ENCODE data around the gene PEAK3. TPM values are rescaled to one million over a fixed set of nuclear protein-coding genes. Genes with fewer than 3 reads are reported as not detected.

The PEAK3 gene
- total RNA-seq, 1 donor from 2014 or later: 2.0 TPM

DNA sequence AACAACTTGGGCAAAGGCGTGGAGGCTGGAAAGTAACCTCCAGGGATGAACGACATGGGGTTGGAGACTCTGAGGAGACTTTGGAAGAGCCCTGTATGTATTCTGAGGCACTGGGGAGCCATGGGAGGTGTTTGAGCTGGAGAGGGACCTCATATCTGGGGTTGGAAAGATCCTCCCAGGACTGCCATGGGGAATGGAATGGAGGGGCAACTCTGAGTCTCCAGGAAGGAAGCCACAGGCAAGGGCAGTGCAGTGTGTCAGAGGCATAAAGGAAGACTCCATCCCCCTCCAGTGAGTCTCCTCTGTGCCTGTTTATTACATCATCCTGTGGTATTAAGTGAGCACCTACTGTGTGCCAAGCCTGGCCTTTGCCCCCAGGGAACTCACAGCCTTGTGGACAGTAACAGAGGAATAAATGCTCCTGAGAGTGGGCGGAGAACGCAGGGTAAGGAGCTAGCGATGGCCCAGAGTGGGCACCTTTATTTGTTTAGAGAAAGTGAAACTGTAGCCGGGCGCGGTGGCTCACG lies 7.7 kb downstream of the PEAK3 start:
- Histone ChIP-seq H3K4me3 (peak overlapping the region; percentile 22 to 37), H3K9me3 (no peaks in the 10 kb centered on the region), H3K4me1 (peaks cover 59% of the 10 kb centered on the region), H3K27me3 (no peaks in the 10 kb centered on the region), H3K27ac (peak overlapping the region; percentile 99), H3K36me3 (peaks cover 0 to 22% of the 10 kb centered on the region in 2 donors)
- TF ChIP-seq POLR2A (IDR thresholded peaks at IDR 0.05): no peak
- TF ChIP-seq, protein P1, sequence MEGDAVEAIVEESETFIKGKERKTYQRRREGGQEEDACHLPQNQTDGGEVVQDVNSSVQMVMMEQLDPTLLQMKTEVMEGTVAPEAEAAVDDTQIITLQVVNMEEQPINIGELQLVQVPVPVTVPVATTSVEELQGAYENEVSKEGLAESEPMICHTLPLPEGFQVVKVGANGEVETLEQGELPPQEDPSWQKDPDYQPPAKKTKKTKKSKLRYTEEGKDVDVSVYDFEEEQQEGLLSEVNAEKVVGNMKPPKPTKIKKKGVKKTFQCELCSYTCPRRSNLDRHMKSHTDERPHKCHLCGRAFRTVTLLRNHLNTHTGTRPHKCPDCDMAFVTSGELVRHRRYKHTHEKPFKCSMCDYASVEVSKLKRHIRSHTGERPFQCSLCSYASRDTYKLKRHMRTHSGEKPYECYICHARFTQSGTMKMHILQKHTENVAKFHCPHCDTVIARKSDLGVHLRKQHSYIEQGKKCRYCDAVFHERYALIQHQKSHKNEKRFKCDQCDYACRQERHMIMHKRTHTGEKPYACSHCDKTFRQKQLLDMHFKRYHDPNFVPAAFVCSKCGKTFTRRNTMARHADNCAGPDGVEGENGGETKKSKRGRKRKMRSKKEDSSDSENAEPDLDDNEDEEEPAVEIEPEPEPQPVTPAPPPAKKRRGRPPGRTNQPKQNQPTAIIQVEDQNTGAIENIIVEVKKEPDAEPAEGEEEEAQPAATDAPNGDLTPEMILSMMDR (IDR thresholded peaks at IDR 0.05): no peak
- TF ChIP-seq POLR2AphosphoS5 (IDR thresholded peaks at IDR 0.05; ENCODE audit: insufficient read depth in 1 of 2, low read depth in 1 of 2): no peak
- intact Hi-C loops (cut with DNase I): loop anchor here (5.0 kb wide), 1 partner anchor 112 kb away; the partner anchor contains the start of gene DOT1L
- DNase-seq (ENCODE audit: extremely low spot score in 2 of 2): no peak

DNA sequence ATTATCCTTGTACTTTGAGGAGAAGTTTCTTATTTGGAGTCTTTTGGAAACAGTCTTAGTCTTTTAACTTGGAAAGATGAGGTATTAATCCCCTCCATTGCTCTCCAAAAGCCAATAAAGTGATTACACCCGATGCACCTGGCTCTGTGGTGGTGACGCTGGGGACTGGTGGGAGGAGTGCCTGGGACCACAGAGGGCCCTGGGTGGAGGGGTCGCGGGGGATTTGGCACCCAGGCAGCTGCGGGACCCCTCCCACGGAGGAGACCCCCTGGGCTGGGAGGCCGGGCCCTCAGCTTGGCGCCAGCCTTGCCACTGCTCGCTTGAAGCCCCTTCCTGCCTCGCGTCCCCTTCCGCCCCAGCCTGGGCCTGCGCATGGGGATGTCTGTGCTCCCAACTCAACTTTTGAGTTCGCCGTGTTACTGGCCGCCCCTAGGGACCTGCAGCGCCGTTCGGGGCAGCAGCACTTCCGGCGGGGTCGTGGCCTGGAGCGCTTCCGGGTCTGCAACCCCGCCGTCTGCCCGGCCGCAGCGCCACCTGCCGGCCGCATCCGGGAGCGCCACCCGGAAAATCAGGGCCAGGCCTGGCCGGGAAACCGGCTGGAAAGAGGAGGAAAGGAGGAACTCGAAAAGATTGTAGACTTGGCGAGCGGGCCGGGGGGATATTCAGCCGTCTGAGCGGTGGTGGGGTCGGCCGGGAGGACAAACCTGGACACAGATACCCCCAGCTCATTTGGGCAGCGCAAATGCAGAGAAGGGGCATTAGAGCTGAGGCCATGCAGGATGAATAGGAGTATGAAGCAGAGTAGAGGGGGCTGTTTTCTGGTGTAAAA lies 8.4 kb downstream of the PEAK3 start:
- peak; percentile 47 to 72 for TF ChIP-seq POLR2AphosphoS5 (IDR thresholded peaks at IDR 0.05; ENCODE audit: insufficient read depth in 1 of 2, low read depth in 1 of 2)
- TF ChIP-seq POLR2A (IDR thresholded peaks at IDR 0.05): no peak
- TF ChIP-seq, protein P1 (IDR thresholded peaks at IDR 0.05): peak; percentile 91 to 98 (median 92)
- Histone ChIP-seq H3K27me3 (no peaks in the 10 kb centered on the region), H3K4me3 (peak overlapping the region; percentile 22 to 37), H3K9me3 (no peaks in the 10 kb centered on the region), H3K4me1 (peaks cover 59% of the 10 kb centered on the region), H3K36me3 (peaks cover 0 to 22% of the 10 kb centered on the region in 2 donors), H3K27ac (peak overlapping the region; percentile 99)
- intact Hi-C loops (cut with DNase I): loop anchor here (5.0 kb wide), 1 partner anchor 111 kb away; the partner anchor contains the start of gene DOT1L
- no peak for DNase-seq (ENCODE audit: extremely low spot score in 2 of 2)

DNA sequence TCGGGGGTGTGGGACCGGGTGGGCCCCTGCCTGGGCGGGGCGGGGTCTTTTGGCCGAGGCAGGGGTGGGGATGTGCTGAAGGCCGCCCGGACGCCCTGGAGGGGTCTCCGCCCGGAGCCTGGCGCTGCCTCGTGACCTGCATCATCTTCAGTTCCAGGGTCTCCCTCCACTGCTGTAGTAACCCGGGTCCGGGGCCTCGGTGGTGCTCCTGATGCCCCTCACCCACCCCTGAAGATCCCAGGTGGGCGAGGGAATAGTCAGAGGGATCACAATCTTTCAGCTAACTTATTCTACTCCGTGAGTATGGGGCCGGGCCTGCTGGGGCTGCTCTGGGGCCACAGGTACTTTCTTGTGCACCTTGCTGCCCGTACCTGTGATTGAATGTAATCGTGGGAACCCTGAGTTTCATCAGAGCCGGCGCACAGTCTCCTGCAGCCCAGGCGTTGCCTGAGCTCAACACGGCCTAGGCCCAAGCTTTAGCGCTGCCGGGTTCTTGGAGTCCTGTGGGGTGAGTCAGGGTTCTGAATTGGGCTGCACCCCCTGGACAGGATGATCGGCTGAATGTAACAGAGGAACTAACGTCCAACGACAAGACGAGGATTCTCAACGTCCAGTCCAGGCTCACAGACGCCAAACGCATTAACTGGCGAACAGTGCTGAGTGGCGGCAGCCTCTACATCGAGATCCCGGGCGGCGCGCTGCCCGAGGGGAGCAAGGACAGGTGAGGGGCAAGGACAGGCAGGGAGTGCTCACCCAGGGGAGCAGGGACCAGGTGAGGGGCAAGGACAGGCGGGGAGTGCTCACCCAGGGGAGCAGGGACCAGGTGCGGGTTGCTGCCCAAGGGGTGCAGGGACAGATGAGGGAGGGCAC lies 10.5 kb downstream of the PEAK3 start:
- no peak for TF ChIP-seq POLR2A (IDR thresholded peaks at IDR 0.05)
- peak in 1 of 2 donors; percentile 43 for TF ChIP-seq POLR2AphosphoS5 (IDR thresholded peaks at IDR 0.05; ENCODE audit: insufficient read depth in 1 of 2, low read depth in 1 of 2)
- TF ChIP-seq, protein P1 (IDR thresholded peaks at IDR 0.05): no peak
- H3K27ac ChIP-seq: peak overlapping the region; percentile 99
- H3K36me3 ChIP-seq: peaks cover 0 to 22% of the 10 kb centered on the region in 2 donors
- peak overlapping the region; percentile 99 to 100 for H3K4me3 ChIP-seq
- peaks cover 62% of the 10 kb centered on the region for H3K4me1 ChIP-seq
- H3K9me3 ChIP-seq: no peaks in the 10 kb centered on the region
- H3K27me3 ChIP-seq: no peaks in the 10 kb centered on the region
- intact Hi-C loops (cut with DNase I): loop anchor here (5.0 kb wide), 1 partner anchor 109 kb away; the partner anchor contains the start of gene DOT1L
- no peak for DNase-seq (ENCODE audit: extremely low spot score in 2 of 2)

DNA sequence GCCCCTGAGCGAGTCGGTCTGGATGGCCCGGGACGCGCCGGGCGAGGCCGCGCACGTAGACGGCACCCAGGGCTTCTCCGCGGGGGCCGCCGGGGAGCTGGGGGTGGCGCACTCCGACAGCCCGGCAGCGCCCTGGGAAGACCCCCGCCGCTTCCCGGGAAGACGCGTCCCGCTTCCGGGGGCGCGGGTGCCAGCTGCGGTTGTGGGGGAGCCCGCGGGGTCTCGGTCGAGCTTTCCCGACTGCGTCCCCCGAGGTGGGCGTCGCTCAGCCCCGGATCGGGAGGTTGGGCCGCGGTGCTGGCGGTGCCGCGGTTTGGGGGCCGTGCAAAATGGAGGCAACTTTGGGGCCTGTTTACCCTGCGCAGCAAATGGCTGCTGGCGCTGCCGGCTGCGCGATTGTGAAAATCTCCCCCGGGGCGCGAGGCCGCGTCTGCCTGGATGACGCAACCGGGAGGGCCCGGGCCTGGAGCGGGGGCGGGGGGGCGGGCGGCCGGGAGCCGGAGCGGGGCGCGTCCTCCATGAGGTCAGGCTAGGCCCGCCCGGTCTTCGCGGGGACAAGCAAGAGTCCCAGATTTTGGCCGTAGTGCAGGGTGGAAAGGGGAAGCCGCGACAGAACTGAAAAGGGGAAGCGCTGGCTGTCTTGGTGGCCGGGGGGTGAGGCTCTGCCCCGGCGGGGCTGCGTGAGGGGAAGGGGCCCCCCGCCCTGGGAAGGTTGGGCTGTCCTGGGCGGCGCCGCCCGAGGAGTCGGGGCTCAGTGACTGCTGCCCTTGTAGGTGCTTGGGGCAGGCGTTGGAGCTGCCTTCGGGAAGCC lies 11.3 kb downstream of the PEAK3 start:
- intact Hi-C loops (cut with DNase I): loop anchor here (1.0 to 5.0 kb wide), 2 partner anchors 34 to 108 kb away; partner anchors contain the start of genes DOT1L, PLEKHJ1 and SF3A2
- Histone ChIP-seq H3K9me3 (no peaks in the 10 kb centered on the region), H3K4me1 (peaks cover 56% of the 10 kb centered on the region), H3K27ac (peak overlapping the region; percentile 99), H3K36me3 (peaks cover 0 to 22% of the 10 kb centered on the region in 2 donors), H3K27me3 (no peaks in the 10 kb centered on the region), H3K4me3 (peak overlapping the region; percentile 99 to 100)
- TF ChIP-seq POLR2A (IDR thresholded peaks at IDR 0.05) (peak in 1 of 2 donors; percentile 73), POLR2AphosphoS5 (IDR thresholded peaks at IDR 0.05; ENCODE audit: insufficient read depth in 1 of 2, low read depth in 1 of 2) (peak in 1 of 2 donors; percentile 87)
- TF ChIP-seq, protein P1 (IDR thresholded peaks at IDR 0.05): no peak
- no peak for DNase-seq (ENCODE audit: extremely low spot score in 2 of 2)
